IPS-18a (cell line): ENCODE results near the gene NKAIN4.

Source experiments
- H3K27ac ChIP-seq: one replicate; pipeline ENCODE4 v1.5.1; 2013; ENCODE audit warnings: low read length
- H3K27me3 ChIP-seq: one replicate; pipeline ENCODE4 v1.6.1; 2013; ENCODE audit warnings: mild to moderate bottlenecking, low read length; ENCODE audit not compliant: control insufficient read depth, insufficient read depth
- H3K36me3 ChIP-seq: one replicate; pipeline ENCODE4 v1.6.1; 2013; ENCODE audit warnings: low read depth, low read length; ENCODE audit not compliant: control insufficient read depth
- H3K4me1 ChIP-seq: one replicate; pipeline ENCODE4 v1.6.1; 2013; ENCODE audit warnings: low read depth, low read length; ENCODE audit not compliant: control insufficient read depth
- H3K4me3 ChIP-seq: one replicate; pipeline ENCODE4 v1.5.1; 2013; ENCODE audit warnings: low read length
- H3K9ac ChIP-seq: one replicate; pipeline ENCODE4 v1.6.1; 2013; ENCODE audit warnings: mild to moderate bottlenecking, low read length, moderate library complexity
- H3K9me3 ChIP-seq: one replicate; pipeline ENCODE4 v1.6.1; 2013; ENCODE audit warnings: low read depth, low read length; ENCODE audit not compliant: control insufficient read depth

The NKAIN4 gene

GRCh38 chr20:63248835-63249591 is 5.2 kb downstream of the NKAIN4 start:
- H3K9me3 ChIP-seq = no peaks in the 10 kb centered on the region
- H3K27ac ChIP-seq = no peak overlapping the region
- H3K27me3 ChIP-seq = peaks cover 22% of the 10 kb centered on the region
- peaks cover 12% of the 10 kb centered on the region for H3K4me1 ChIP-seq
- H3K36me3 ChIP-seq = no peaks in the 10 kb centered on the region
- no peak overlapping the region for H3K4me3 ChIP-seq
- H3K9ac ChIP-seq = no peak overlapping the region

DNA sequence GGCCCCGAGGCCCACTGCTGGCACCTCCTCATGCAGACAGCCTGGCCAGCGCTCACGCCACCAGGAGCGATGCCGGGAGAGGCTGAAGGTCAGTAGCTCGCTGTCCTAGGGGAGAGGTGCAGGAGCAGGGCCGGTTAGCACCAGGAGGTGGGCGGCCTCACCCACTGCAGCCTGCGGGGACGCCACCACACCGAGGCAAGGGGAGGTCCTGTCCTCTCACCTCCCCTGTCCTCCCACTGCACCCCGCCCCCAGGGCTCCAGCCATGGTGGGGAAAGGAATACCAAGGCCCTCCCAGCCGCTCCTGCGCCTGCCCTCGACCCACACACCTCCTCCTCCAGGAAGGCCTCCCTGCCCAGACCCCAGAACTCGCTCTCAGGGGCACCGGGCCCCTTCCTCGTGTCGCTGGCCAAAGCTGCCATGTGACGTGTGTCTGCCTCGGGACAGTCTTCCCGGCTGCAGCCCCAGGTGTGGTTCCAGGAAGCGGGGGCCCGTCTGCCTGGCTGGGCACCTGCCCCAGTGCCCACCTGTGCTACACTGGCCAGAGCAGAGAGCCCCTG is 6.5 kb downstream of the NKAIN4 start:
- Histone ChIP-seq H3K27me3 (peaks cover 14% of the 10 kb centered on the region), H3K9ac (no peak overlapping the region), H3K27ac (no peak overlapping the region), H3K4me1 (peaks cover 8% of the 10 kb centered on the region), H3K4me3 (no peak overlapping the region), H3K36me3 (no peaks in the 10 kb centered on the region), H3K9me3 (no peaks in the 10 kb centered on the region)

GRCh38 chr20:63246490-63247288 is 7.6 kb downstream of the NKAIN4 start:
- peaks cover 8% of the 10 kb centered on the region for H3K4me1 ChIP-seq
- no peak overlapping the region for H3K27ac ChIP-seq
- no peaks in the 10 kb centered on the region for H3K36me3 ChIP-seq
- H3K4me3 ChIP-seq = no peak overlapping the region
- no peak overlapping the region for H3K9ac ChIP-seq
- H3K27me3 ChIP-seq = peaks cover 4% of the 10 kb centered on the region
- H3K9me3 ChIP-seq = no peaks in the 10 kb centered on the region

DNA sequence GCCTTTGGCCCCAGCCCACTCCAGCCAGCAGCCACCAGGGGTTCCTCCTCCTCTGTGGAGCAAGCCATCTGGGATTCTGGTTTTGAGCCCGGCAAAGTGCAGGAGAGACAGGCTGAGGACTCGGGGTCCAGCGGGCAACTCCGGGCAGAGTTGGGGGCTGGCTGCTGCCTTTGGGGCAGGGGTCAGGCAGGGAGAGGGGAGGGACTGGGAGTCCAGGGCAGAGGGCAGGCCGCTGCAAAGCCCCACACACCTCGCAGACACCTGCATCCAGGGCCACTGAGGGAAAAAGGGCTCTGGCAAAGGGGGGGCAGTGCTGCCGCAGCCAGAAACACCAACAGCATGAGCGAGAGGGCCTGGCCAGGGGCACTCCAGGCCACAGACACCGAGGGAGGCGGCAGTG is 9.8 kb downstream of the NKAIN4 start:
- peaks cover 4% of the 10 kb centered on the region for H3K27me3 ChIP-seq
- H3K4me1 ChIP-seq = peaks cover 8% of the 10 kb centered on the region
- no peaks in the 10 kb centered on the region for H3K9me3 ChIP-seq
- no peak overlapping the region for H3K4me3 ChIP-seq
- no peak overlapping the region for H3K9ac ChIP-seq
- no peaks in the 10 kb centered on the region for H3K36me3 ChIP-seq
- H3K27ac ChIP-seq = no peak overlapping the region

DNA sequence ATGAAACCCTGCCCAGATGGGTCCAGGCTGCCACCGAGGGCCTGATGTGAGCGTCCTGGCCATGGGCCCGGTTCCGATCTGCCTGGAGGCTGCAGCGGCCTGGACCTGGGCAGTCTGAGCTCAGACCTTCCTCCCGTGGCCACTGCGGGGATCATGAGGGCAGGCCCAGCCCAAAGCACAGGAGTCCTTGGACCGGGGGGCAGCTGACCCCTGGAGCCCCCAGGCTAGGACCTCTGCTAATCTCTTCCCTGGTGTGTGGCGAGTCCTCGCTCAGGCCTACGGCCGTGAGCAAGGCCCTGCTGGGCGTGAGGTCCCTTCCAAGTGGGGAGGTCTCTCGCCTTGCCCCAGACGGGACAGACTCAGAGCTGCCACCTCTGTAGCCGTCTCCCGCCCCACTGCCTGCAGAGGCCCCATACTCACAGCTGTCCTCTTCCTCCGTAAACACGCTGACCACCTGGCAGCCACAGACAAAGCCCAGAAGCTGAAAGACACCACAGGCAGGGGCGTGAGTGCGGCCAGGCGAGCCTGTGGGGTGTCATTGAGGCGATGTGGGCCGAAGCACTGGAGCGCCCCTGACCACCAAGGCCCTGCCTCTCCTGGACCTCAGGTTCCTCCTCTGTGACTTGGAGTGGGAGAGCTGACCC is 10.5 kb downstream of the NKAIN4 start:
- Histone ChIP-seq H3K9ac (no peak overlapping the region), H3K27me3 (peaks cover 4% of the 10 kb centered on the region), H3K27ac (no peak overlapping the region), H3K9me3 (no peaks in the 10 kb centered on the region), H3K4me1 (peaks cover 8% of the 10 kb centered on the region), H3K36me3 (no peaks in the 10 kb centered on the region), H3K4me3 (no peak overlapping the region)

GRCh38 chr20:63242736-63243135 is 11.5 kb downstream of the NKAIN4 start:
- Histone ChIP-seq H3K4me1 (peaks cover 5% of the 10 kb centered on the region), H3K9me3 (no peaks in the 10 kb centered on the region), H3K36me3 (no peaks in the 10 kb centered on the region), H3K4me3 (no peak overlapping the region), H3K27ac (no peak overlapping the region), H3K9ac (no peak overlapping the region), H3K27me3 (peaks cover 4% of the 10 kb centered on the region)

GRCh38 chr20:63241272-63241671 is 13.0 kb downstream of the NKAIN4 start:
- Histone ChIP-seq H3K36me3 (no peaks in the 10 kb centered on the region), H3K9me3 (no peaks in the 10 kb centered on the region), H3K27ac (no peak overlapping the region), H3K4me1 (no peaks in the 10 kb centered on the region), H3K27me3 (no peaks in the 10 kb centered on the region), H3K9ac (no peak overlapping the region), H3K4me3 (no peak overlapping the region)

GRCh38 chr20:63240004-63240403 is 14.3 kb downstream of the NKAIN4 start:
- H3K27ac ChIP-seq = no peak overlapping the region
- H3K27me3 ChIP-seq = no peaks in the 10 kb centered on the region
- H3K9me3 ChIP-seq = no peaks in the 10 kb centered on the region
- no peak overlapping the region for H3K4me3 ChIP-seq
- H3K36me3 ChIP-seq = no peaks in the 10 kb centered on the region
- H3K4me1 ChIP-seq = no peaks in the 10 kb centered on the region
- no peak overlapping the region for H3K9ac ChIP-seq

DNA sequence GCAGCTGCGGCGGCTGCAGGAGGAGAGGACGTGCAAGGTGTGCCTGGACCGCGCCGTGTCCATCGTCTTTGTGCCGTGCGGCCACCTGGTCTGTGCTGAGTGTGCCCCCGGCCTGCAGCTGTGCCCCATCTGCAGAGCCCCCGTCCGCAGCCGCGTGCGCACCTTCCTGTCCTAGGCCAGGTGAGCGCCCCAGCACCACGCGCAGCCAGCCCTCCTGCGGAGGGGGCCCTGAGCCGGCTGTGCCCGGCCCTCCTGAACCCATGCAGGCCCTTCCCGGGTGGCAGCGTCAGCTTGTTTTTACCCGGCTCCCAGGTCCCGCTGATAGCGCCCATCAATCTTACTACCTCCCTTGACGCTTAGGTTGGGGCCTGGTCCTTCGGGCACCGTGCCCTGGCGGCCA is 14.8 kb downstream of the NKAIN4 start:
- no peak overlapping the region for H3K4me3 ChIP-seq
- peaks cover 2% of the 10 kb centered on the region for H3K4me1 ChIP-seq
- H3K9ac ChIP-seq = no peak overlapping the region
- no peaks in the 10 kb centered on the region for H3K36me3 ChIP-seq
- H3K27ac ChIP-seq = no peak overlapping the region
- H3K9me3 ChIP-seq = no peaks in the 10 kb centered on the region
- no peaks in the 10 kb centered on the region for H3K27me3 ChIP-seq

GRCh38 chr20:63238514-63239125 is 15.6 kb downstream of the NKAIN4 start:
- Histone ChIP-seq H3K9ac (no peak overlapping the region), H3K4me1 (peaks cover 4% of the 10 kb centered on the region), H3K36me3 (no peaks in the 10 kb centered on the region), H3K27me3 (no peaks in the 10 kb centered on the region), H3K4me3 (no peak overlapping the region), H3K27ac (no peak overlapping the region), H3K9me3 (no peaks in the 10 kb centered on the region)

GRCh38 chr20:63238031-63238430 is 16.2 kb downstream of the NKAIN4 start:
- Histone ChIP-seq H3K4me3 (no peak overlapping the region), H3K4me1 (peaks cover 4% of the 10 kb centered on the region), H3K9ac (no peak overlapping the region), H3K27me3 (no peaks in the 10 kb centered on the region), H3K9me3 (no peaks in the 10 kb centered on the region), H3K36me3 (no peaks in the 10 kb centered on the region), H3K27ac (no peak overlapping the region)
